Cardiac muscle cell (in vitro differentiated cells and primary cell): Measurements from ENCODE around the gene HADHB. TPM values are rescaled to one million over a fixed set of nuclear protein-coding genes. Genes with fewer than 3 reads are reported as not detected.

Experiments used
- DNase-seq, 2 donors: peaks; one replicate each; pipeline versions ENCODE4 v3.0.0 to v3.0.0-alpha.2; 2010 to 2017; ENCODE audit warnings: low read depth in 1 of 2, low spot score in 1 of 2
- H3K27ac ChIP-seq: fragments of 200-600 bp; sonication (generic); 2 replicates; pipeline ENCODE4 v1.5.1; 2016
- H3K27me3 ChIP-seq: fragments of 200-600 bp; sonication (generic); 2 replicates; pipeline ENCODE4 v1.6.0; 2016; ENCODE audit warnings: control low read depth
- H3K36me3 ChIP-seq: fragments of 200-600 bp; sonication (generic); 2 replicates; pipeline ENCODE4 v1.5.1; 2016; ENCODE audit warnings: control low read depth
- H3K4me1 ChIP-seq: fragments of 200-600 bp; sonication (generic); 2 replicates; pipeline ENCODE4 v1.8.1; 2017; ENCODE audit warnings: low read depth, mild to moderate bottlenecking, mixed run types
- H3K4me3 ChIP-seq: fragments of 200-600 bp; sonication (generic); 2 replicates; pipeline ENCODE4 v1.5.1; 2016; ENCODE audit warnings: mild to moderate bottlenecking
- H3K9me3 ChIP-seq: fragments of 200-600 bp; sonication (generic); 2 replicates; pipeline ENCODE4 v1.5.1; 2017; ENCODE audit warnings: low read depth, mild to moderate bottlenecking, control low read depth
- CTCF ChIP-seq: IDR thresholded peaks from 2 replicates; pipeline ENCODE4 v1.5.1; 2012; ENCODE audit warnings: low read depth, mild to moderate bottlenecking, low read length
- polyA plus RNA-seq: library from polyadenylated mRNA; unstranded; fragments of >200 nt; fragmentation: Nextera tagmentation; extraction: Ambion mirVana; gene quantifications from 2 replicates; pipeline ENCODE4 v1.2.1, GENCODE V29; 2016
- total RNA-seq: library from RNA; depleted of rRNA; stranded (reverse); fragments of >200 nt; gene quantifications from 2 replicates; pipeline ENCODE4 v1.2.3, GENCODE V29; 2016

The HADHB gene
- total and polyA plus RNA-seq, 2 experiments from 2014 or later = 108 to 229 TPM

- peaks cover 7% of the 10 kb centered on the region for H3K4me1 ChIP-seq
- H3K27me3 ChIP-seq = no peaks in the 10 kb centered on the region
- peak in 1 of 2 donors; percentile 42 for DNase-seq
- H3K27ac ChIP-seq = no peak overlapping the region
- no peak overlapping the region for H3K4me3 ChIP-seq
- TF ChIP-seq CTCF = no peak
- no peaks in the 10 kb centered on the region for H3K9me3 ChIP-seq
- peaks cover 43% of the 10 kb centered on the region for H3K36me3 ChIP-seq
Measured at GRCh38 chr2:26238311-26238958, 6.3 kb upstream of the HADHB start.

GRCh38 chr2:26241928-26242436 is 2.8 kb upstream of the HADHB start:
- Histone ChIP-seq H3K9me3 (no peaks in the 10 kb centered on the region), H3K27ac (no peak overlapping the region), H3K27me3 (no peaks in the 10 kb centered on the region), H3K4me3 (peak overlapping the region; percentile 93), H3K4me1 (peaks cover 15% of the 10 kb centered on the region), H3K36me3 (peaks cover 13% of the 10 kb centered on the region)
- no peak for DNase-seq
- TF ChIP-seq CTCF = no peak

- no peaks in the 10 kb centered on the region for H3K27me3 ChIP-seq
- no peak for TF ChIP-seq CTCF
- peak; percentile 25 to 40 for DNase-seq
- H3K4me3 ChIP-seq = peak overlapping the region; percentile 93
- peak overlapping the region; percentile 99 for H3K27ac ChIP-seq
- no peaks in the 10 kb centered on the region for H3K36me3 ChIP-seq
- no peaks in the 10 kb centered on the region for H3K9me3 ChIP-seq
- H3K4me1 ChIP-seq = peaks cover 15% of the 10 kb centered on the region
Measured at GRCh38 chr2:26243470-26244308, 1.1 kb upstream of the HADHB start.

GRCh38 chr2:26245231-26245732 is 543 bp downstream of the HADHB start:
- TF ChIP-seq CTCF = no peak
- peak in 1 of 2 donors; percentile 71 for DNase-seq

GRCh38 chr2:26245810-26246209 is 1.1 kb downstream of the HADHB start:
- Histone ChIP-seq H3K4me3 (peak overlapping the region; percentile 93), H3K27me3 (no peaks in the 10 kb centered on the region), H3K9me3 (no peaks in the 10 kb centered on the region), H3K27ac (peak overlapping the region; percentile 99), H3K4me1 (peaks cover 15% of the 10 kb centered on the region), H3K36me3 (no peaks in the 10 kb centered on the region)
- no peak for TF ChIP-seq CTCF
- DNase-seq = peak; percentile 6 to 13

More at GRCh38 chr2:26245231-26245732, 543 bp downstream of the HADHB start:
- Histone ChIP-seq H3K27ac (peak overlapping the region; percentile 99), H3K27me3 (no peaks in the 10 kb centered on the region), H3K4me1 (peaks cover 15% of the 10 kb centered on the region), H3K4me3 (peak overlapping the region; percentile 93), H3K9me3 (no peaks in the 10 kb centered on the region), H3K36me3 (no peaks in the 10 kb centered on the region)
